HG03108 (cell line): Measurements from ENCODE around the gene APOO.

Source experiments
- ATAC-seq: cut with Tn5 transposase; IDR thresholded peaks from one replicate; pipeline ENCODE4 v1.9.1; 2021; ENCODE audit warnings: moderate library complexity; ENCODE audit not compliant: unreplicated experiment

Gene APOO

DNA sequence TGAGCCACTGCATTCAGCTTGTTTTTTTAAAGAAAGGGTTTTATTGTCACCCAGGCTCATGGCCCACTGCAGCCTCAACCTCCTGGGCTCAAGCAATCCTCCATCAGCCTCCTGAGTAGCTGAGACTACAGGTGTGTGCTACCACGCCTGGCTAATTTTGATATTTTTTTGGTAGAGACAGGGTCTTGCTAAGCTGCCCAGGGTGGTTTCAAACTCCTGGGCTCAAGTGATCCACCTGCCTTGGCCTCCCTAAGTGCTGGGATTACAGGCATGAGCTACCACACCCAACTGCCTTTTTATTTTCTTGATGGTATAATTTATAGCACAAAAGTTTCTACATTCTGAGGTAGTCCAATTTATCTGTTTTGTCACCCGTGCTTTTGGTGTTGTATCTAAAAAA is 85.9 kb downstream of the APOO start:
- ATAC-seq: no peak

DNA sequence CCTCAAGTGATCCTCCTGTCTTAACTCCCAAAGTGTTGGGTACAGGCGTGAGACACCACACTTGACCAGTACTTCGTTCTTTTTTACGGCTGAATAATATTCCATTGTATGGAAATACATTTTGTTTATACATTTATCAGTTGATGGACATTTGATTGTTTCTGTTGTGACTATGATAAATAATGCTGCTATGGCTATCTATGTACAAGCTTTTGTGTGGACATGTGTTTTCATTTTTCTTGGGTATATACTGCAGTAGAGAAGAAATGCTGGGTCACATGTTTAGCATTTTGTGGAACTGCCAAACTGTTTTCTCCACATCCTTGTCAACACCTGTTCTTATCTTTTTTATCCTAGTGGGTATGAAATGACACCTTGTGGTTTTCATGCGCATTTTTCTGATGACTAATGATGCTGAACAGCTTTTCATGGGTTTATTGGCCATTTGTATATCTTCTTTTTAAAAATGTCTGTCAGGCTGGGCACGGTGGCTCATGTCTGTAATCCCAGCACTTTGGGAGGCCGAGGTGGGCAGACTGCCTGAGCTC is 87.4 kb downstream of the APOO start:
- ATAC-seq: no peak

DNA sequence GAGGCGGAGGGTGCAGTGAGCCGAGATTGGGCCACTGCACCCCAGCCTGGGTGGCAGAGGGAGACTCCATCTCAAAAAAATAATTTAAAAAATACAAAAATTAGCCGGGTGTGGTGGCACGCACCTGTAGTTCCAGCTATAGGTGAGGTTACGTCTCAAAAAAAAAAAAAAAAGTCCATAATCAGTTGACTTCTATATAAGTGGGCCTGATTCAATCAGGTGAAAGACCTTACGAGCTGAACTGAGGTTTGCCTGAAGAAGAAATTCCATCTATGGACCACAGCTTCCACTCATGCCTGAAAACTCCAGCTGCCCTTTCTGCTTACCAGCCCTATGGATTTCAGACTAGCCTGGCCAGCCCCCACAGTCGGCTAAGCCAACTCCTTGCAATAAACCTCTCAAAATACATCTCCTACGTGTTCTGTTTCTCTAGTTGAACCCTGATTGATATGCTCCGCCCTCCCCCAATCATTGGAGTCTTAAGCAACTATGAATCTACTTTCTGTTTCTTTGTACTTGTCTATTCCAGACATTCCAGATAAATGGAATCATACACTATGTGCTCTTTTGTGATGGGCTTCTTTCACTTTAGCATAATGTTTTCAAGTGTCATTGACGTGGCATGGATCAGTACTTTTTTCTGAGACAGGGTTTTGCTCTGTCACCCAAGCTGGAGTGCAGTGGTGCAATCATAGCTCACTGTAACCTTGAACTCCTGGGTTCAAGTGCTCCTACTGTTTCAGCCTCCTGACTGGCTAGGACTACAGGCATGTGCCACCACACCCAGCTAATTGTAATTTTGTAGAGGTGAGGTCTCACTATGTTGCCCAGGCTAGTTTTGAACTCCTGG is 88.1 kb downstream of the APOO start:
- no peak for ATAC-seq

DNA sequence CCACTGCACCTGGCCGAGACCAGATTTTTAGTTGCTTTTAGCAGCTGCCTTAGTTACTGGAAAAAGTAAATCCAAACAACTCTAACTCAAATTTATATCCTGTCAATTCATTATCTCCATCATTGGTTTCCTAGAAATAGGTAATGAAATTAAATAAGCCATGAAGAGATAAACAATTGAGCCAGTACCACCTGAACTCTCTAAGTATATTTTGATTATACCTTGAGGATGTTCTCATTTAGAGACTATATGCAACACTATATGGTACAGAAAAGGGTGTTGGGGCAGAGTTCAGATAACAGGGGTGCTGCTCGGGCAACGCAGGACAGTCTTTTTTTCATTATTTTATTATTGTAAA is 89.8 kb downstream of the APOO start:
- ATAC-seq: no peak

DNA sequence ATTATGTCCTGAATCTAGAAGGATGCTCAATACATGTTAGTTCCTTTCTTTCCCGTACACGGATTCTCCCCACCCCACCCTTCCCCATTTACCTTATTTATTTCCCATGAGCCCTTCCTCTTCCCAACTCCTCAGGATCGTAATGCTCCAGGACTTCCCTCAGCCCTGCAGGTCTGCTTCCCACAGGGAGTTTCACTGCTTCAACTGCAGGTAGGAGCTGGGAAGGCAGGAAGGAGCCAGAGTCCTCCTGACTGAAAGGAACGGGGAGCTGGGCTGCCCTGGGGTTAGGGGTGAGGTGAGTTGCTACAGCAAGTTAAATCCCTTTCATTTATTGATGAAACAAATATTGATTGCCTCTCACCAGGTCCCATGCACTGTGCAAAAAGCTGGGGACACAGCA is 91.6 kb downstream of the APOO start:
- ATAC-seq: no peak

DNA sequence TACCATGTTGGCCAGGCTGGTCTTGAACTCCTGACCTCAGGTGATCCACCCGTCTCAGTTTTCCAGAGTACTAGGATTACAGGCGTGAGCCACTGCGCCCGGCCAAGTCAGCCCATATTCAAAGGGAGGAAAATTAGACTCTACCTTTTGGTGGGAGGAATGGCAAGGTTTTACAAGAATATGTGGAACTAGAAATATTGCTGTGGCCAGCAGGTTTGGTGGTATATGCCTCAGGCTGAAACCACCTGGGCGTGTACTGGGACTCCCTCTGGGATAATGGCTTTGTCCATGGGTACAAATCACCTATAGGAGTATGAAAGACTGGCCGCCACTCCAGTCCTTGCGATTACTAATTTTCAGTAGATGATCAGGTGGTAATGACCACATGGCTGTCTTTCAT is 92.4 kb downstream of the APOO start:
- ATAC-seq: no peak

DNA sequence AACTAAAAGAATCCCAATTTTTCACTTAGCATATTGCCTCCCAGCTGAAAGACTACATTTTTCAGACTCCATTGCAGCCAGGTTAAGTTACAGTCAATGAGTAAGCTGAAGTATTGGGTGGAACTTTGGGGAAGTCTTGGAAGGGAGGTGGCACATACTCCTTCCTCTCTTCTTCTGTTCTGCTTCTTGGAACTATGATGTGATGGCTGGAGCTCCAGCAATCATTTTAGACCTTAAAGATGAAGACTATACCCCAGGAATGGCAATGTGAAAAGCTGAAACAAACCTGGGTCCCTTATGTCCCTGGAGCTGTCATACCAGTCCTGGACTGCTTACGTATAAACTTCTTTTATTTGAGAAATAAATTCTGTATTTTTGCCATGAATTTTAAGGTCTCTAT is 93.9 kb downstream of the APOO start:
- ATAC-seq: no peak

DNA sequence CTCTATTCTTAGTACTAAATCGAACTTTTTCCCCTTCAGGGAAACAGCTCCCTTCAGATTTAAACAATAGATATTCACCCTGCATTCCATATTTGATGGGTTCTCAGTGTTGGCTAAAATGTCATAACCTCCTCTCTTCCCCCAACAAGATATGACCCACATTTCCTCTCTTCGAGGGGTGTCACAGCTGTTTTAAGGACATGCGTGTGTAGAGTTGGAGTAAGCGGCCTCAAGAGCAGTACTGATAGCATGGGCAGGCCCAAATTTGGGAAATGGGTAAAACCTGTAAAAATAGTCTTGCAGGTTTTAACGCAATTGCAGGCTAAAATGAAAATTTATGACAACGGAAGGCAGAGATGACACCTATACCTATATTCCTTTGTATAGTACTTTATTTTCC is 96.1 kb downstream of the APOO start:
- no peak for ATAC-seq

DNA sequence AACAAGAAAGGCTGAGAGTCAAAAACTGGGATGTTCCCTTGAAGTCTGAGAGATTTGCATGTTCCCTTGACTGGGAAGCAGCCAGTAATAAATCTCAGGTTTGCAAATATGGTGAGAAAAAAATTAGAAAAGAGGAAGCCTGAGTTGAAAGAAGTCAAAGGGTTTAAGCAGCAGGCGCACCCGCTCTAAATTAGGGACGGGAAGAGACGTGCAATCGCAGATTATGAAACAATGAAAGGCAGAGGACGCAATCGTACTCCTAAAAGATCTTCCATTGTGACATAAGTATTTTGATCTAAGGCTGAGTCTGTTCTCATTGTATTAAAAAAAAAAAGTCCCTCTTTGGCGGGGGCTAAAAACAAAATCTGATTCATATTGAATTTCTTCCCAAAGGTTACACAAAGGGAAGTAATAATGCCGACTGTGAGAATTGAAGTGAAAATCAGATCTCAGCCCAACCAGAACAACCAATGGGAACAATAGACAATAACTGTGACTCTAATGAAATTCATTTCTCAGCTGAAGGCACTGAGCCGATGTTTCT is 96.6 kb downstream of the APOO start:
- no peak for ATAC-seq

DNA sequence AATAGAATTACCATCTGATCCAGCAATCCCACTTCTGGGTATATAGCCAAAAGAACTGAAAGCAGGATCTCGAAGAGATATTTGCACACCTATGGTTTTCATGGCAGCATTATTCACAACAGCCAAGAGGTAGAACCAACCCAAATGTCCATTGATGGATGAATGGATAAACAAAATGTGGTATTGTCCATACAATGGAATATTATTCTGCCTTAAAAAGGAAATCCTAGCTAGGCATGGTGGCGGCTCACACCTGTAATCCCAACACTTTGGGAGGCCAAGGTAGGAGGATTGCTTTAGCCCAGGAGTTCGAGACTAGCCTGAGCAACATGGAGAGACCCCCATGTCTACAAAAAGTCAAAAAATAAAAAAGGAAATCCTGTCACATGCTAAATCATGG is 97.5 kb downstream of the APOO start:
- no peak for ATAC-seq

DNA sequence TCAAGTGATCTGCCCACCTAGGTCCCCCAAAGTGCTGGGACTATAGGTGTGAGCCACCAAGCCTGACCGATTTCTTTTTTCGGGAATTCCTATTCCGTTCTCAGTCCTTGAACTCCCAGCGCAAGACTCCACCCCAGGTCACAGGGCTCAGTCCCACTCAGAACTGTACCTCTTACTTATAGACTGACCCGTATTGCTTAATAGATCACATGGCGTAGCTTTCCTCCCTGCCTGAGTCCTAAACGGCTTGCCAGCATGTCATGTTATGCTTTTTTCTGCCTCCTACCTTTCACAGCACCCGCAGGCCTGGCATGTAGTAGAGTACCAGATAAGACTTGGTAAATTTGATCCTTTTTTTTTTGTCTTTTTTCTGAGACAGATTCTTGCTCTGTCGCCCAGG is 102.3 kb downstream of the APOO start:
- no peak for ATAC-seq

DNA sequence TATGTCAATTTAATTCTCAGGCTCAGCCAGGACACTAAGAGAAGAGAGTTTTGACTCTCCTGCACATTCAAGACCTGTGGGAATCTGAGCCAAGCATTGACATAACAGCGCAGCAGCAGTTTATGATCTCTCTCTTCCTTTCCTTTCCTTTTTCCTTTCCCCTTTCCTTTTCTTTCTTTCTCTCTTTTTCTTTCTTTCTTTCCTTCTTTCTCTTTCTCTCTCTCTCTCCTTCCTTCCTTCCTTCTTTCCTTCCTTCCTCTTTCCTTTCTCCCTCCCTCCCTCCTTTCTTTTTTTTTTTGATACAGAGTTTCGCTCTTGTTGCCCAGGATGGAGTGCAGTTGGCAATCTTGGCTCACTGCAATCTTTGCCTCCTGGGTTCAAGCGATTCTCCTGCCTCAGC is 103.2 kb downstream of the APOO start:
- ATAC-seq: no peak

DNA sequence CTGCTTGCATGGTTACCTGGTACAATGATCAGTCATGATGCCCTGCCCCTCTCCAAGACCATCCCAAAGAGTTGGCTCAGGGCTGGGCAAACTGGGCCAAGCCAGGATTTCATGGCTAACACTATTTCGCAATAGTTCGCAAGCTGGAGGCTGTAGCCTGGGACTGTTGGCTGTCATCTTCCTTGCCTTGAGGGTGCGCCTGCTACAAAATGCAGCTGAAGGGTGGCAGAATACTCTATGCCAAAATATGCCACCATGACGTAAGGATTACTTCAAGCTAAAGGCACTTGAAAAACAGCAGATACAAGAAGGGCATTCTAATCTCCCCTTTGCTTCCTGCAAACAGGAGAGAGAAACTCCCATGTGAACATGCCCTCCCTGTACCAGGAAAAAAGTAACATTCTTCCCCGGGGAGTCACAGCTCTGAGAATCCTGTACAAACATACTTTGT is 103.8 kb downstream of the APOO start:
- ATAC-seq: no peak

DNA sequence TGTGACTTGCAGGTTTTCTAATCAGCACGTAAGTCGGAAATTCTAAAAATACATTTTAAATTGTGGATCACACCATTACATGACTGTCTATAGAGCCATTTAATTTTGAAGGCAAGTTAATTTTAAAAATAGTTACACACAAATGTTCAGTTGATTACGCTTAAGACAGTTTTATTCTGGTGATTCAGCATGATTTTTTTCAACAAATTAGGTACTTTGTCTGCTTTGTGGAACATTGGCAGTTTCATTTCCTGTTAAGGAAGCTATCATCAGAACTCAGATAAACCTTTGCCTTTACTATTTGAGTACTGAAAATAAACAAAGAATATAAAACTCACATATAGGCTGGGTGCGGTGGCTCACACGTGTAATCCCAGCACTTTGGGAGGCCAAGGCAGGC is 105.3 kb downstream of the APOO start:
- ATAC-seq: no peak

DNA sequence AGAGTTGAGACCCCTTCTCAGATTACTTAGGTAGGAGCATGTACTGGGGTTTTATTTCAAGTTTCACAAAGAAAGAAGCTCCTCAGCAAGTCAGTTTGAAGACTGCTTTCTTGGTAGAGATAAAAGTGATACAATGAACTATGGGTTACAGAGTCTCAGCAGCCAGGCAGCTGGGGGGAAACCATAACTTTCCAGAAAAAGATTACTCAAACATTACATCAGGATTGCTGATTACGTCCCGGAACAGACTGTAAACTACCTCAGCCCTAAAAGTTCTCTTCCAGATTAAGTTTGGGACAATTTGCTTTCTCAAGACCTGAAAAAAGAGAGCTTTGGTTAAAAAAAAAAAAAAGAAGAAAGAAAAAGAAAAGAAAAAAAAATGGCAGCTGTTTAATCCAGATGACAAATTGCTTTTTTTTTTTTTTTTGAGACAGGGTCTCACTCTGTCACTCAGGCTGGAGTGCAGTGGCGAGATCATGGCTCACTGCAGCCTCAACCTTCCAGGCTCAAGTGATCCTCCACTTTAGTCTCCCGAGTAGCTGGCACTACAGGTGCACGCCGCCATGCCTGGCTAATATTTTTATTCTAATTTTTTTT is 108.2 kb downstream of the APOO start:
- ATAC-seq: no peak

DNA sequence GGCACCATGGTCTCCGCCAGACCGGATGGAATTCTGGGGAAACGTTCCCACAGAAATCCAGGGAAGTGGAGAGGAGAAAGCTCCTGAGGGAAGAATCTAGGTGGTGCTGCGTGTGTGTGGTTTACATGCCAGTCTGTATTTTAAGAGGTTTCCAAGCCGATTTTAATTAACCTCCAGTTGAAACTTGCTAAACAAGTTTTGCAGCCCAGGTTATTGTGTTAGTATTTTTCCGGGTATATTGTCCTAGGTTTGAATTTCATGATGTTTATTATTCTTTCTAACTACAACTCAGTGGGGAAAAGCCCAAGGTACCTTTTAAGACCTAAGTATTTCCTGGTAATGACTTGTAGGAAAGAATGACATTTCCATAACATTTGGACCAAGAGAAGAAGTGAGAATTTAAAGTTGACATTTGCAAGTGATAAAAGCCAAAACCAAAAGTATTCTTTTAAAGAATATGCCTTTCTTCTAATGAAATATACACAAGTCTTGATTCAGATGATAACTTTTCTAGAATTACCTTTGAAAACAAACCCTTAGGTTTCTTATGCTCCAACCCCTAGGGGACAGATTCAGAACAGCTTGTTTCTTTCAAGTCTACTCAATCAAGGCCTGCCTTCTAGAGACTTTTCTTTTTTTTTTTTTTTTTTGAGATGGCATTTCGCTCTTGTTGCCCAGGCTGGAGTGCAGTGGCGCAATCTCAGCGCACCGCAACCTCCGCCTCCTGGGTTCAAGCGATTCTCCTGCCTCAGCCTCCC is 110.2 kb downstream of the APOO start:
- ATAC-seq: no peak

DNA sequence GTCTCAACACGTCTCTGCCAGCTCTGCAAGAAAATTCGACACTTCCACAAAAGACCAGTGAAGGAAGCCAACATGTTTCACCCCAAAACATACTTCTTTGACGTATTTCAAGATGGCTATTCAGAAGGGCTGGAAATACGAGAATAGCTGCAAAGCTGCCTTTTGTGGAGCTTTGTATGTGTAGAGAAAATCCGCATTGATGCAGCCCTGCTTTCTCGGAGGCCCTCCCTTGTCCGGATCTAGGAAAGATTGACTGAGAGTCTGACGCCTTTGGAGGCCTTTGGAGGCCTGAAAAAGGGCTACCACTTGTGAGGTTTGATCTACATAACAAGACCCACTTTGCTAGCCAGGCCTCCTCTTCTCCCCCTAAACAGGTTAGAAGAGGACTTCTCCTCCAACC is 112.5 kb downstream of the APOO start:
- ATAC-seq: no peak

DNA sequence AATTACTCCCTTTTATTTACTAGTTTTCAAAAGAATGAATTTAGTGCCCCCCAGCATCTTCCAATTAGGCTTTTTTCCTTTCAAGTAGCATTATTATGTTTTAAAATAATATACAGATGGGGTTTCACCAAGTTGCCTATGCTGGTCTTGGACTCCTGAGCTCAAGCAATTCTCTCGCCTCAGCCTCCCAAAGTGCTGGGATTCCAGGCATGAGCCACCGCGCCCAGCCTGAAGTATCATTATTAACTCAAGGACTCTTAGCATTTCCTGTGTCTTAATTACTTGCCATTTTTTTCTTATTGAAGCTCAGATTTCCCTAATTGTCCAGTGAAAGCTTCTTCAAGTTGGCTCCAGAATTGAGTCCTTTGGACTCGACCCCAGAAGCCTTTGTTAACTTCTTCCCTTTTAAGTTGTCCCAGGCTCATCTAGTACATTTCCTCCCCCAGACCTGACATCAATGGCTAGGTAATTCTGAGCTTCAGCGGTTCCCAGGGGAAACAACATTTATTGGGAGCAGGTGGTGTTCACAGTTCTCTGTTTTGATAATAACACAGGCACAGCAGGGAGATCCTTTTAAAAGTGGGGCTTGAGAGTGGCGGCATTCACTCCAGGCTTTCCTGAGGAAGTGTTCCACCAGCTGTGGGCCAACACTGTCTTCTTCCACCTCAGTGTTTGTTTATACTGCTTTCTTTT is 114.7 kb downstream of the APOO start:
- ATAC-seq: no peak

DNA sequence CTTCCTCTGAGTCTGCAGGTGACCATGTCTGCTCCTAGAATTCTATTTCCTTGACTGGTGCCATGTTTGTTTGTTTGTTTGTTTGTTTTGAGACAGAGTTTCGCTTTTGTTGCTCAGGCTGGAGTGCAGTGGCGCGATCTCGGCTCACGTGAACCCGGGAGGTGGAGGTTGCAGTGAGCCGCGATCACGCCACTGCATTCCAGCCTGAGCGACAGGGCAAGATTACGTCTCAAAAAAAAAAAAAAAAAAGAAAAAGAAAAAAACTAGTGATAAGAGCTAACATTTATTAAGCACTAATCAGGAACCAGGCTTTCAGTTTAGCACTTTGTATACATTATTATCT is 117.6 kb downstream of the APOO start:
- no peak for ATAC-seq

DNA sequence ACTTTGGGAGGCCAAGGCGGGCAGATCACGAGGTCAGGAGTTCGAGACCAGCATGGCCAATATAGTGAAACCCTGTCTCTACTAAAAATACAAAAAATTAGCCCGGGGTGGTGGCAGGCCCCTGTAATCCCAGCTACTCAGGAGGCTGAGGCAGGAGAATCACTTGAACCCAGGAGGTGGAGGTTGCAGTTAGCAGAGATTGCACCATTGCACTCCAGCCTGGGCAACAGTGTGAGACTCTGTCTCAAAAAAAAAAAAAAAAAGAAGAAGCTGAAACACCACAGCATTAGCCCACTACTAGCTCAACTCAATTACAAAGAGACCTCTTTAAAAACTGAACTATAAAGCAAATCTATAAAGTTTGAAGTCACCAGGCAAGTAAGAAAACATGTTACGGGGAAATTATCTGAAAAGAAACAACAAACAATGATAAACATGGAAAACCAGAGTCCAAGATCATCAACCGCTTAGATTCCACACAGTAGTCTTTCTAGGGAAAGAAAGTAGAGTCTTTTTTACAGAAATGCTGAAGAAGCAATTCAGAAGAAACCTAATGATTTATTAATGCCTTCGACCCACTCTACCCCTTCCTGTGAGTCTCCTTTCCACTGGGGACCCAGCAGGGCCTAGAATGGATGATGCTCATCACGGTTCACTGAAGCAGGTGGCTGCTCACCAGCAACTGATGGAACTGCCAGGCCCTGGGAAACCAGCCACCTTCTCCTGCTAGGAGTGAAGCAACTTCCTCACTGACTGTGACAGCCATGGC is 118.2 kb downstream of the APOO start:
- ATAC-seq: no peak
